PFSK-1 (cell line): ENCODE data around the gene PPFIA1.

Source experiments
- POLR2AphosphoS5 ChIP-seq: IDR thresholded peaks from 2 replicates; pipeline ENCODE4 v1.6.1; 2012; ENCODE audit warnings: low read depth, mild to moderate bottlenecking, control low read depth, low read length, moderate library complexity
- SIN3A ChIP-seq: IDR thresholded peaks from 2 replicates; pipeline ENCODE4 v1.6.1; 2012; ENCODE audit warnings: mild to moderate bottlenecking, low read length, moderate library complexity, borderline replicate concordance; ENCODE audit not compliant: insufficient read depth
- TAF1 ChIP-seq: IDR thresholded peaks from 2 replicates; pipeline ENCODE4 v1.6.1; 2012; ENCODE audit warnings: low read length, control low read depth, borderline replicate concordance; ENCODE audit not compliant: insufficient read depth
- TF ChIP-seq, protein P1 (sequence below), 2 experiments: IDR thresholded peaks; 2 replicates each; pipeline versions ENCODE4 v1.6.1 to v1.8.0; 2011 to 2012; ENCODE audit warnings: low read depth in 2 of 2, low read length in 2 of 2, control low read depth in 1 of 2, inconsistent platforms in 1 of 2, mild to moderate bottlenecking in 1 of 2, moderate library complexity in 1 of 2; ENCODE audit not compliant: insufficient read depth in 1 of 2

GRCh38 chr11:70387564-70387963, 117.1 kb downstream of the PPFIA1 start:
- TF ChIP-seq POLR2AphosphoS5 (no peak), TAF1 (no peak), SIN3A (no peak)
- TF ChIP-seq, protein P1, sequence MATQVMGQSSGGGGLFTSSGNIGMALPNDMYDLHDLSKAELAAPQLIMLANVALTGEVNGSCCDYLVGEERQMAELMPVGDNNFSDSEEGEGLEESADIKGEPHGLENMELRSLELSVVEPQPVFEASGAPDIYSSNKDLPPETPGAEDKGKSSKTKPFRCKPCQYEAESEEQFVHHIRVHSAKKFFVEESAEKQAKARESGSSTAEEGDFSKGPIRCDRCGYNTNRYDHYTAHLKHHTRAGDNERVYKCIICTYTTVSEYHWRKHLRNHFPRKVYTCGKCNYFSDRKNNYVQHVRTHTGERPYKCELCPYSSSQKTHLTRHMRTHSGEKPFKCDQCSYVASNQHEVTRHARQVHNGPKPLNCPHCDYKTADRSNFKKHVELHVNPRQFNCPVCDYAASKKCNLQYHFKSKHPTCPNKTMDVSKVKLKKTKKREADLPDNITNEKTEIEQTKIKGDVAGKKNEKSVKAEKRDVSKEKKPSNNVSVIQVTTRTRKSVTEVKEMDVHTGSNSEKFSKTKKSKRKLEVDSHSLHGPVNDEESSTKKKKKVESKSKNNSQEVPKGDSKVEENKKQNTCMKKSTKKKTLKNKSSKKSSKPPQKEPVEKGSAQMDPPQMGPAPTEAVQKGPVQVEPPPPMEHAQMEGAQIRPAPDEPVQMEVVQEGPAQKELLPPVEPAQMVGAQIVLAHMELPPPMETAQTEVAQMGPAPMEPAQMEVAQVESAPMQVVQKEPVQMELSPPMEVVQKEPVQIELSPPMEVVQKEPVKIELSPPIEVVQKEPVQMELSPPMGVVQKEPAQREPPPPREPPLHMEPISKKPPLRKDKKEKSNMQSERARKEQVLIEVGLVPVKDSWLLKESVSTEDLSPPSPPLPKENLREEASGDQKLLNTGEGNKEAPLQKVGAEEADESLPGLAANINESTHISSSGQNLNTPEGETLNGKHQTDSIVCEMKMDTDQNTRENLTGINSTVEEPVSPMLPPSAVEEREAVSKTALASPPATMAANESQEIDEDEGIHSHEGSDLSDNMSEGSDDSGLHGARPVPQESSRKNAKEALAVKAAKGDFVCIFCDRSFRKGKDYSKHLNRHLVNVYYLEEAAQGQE (IDR thresholded peaks at IDR 0.05; ENCODE audit: insufficient read depth in 1 of 2, low read depth in 2 of 2, low read length in 2 of 2) = no peak
